DMS53 (cell line): ENCODE results near the gene LRRC4C.
A peak's percentile ranks its signal among the peaks of the same experiment; 100 is the strongest.

Experiments used
- DNase-seq: peaks from one replicate; lab custom pipeline; 2025; lab: John Stamatoyannopoulos, UW

Gene LRRC4C

GRCh38 chr11:40491341-40491740 is 968.1 kb downstream of the LRRC4C start:
- DNase-seq: no peak

GRCh38 chr11:40467771-40468170 is 991.7 kb downstream of the LRRC4C start:
- no peak for DNase-seq

GRCh38 chr11:40445391-40445790 is 1014.1 kb downstream of the LRRC4C start:
- DNase-seq: no peak

GRCh38 chr11:40444151-40444550 is 1015.3 kb downstream of the LRRC4C start:
- DNase-seq: no peak

- no peak for DNase-seq
Measured at GRCh38 chr11:40435344-40435743, 1024.1 kb downstream of the LRRC4C start.

- DNase-seq: no peak
Measured at GRCh38 chr11:40434926-40435325, 1024.5 kb downstream of the LRRC4C start.

GRCh38 chr11:40432358-40432757 is 1027.1 kb downstream of the LRRC4C start:
- DNase-seq: no peak

GRCh38 chr11:40425168-40425567 is 1034.3 kb downstream of the LRRC4C start:
- no peak for DNase-seq

- no peak for DNase-seq
Measured at GRCh38 chr11:40421208-40421981, 1038.1 kb downstream of the LRRC4C start.

- no peak for DNase-seq
Measured at GRCh38 chr11:40417627-40418026, 1041.8 kb downstream of the LRRC4C start.

GRCh38 chr11:40407355-40407754 is 1052.1 kb downstream of the LRRC4C start:
- DNase-seq: no peak

GRCh38 chr11:40405614-40406013 is 1053.8 kb downstream of the LRRC4C start:
- no peak for DNase-seq

- no peak for DNase-seq
Measured at GRCh38 chr11:40403321-40403720, 1056.1 kb downstream of the LRRC4C start.

- DNase-seq: no peak
Measured at GRCh38 chr11:40401132-40401853, 1058.2 kb downstream of the LRRC4C start.

- no peak for DNase-seq
Measured at GRCh38 chr11:40397141-40397540, 1062.3 kb downstream of the LRRC4C start.

GRCh38 chr11:40393511-40393910 is 1065.9 kb downstream of the LRRC4C start:
- DNase-seq: no peak

GRCh38 chr11:40391679-40392078 is 1067.8 kb downstream of the LRRC4C start:
- no peak for DNase-seq

- DNase-seq: no peak
Measured at GRCh38 chr11:40388097-40388818, 1071.2 kb downstream of the LRRC4C start.

- DNase-seq: peak; percentile 24
Measured at GRCh38 chr11:40387240-40387980, 1072.0 kb downstream of the LRRC4C start.

- DNase-seq: no peak
Measured at GRCh38 chr11:40384991-40385390, 1074.5 kb downstream of the LRRC4C start.

GRCh38 chr11:40381481-40381880 is 1078.0 kb downstream of the LRRC4C start:
- no peak for DNase-seq

- DNase-seq: no peak
Measured at GRCh38 chr11:40380835-40381234, 1078.6 kb downstream of the LRRC4C start.
